Measurements from ENCODE around the gene METTL17. TPM values are rescaled to one million over a fixed set of nuclear protein-coding genes. Genes with fewer than 3 reads are reported as not detected.
A peak's percentile ranks its signal among the peaks of the same experiment; 100 is the strongest.

Gene METTL17
- total RNA-seq, 1 donor from 2014 or later: 63.5 TPM

DNA sequence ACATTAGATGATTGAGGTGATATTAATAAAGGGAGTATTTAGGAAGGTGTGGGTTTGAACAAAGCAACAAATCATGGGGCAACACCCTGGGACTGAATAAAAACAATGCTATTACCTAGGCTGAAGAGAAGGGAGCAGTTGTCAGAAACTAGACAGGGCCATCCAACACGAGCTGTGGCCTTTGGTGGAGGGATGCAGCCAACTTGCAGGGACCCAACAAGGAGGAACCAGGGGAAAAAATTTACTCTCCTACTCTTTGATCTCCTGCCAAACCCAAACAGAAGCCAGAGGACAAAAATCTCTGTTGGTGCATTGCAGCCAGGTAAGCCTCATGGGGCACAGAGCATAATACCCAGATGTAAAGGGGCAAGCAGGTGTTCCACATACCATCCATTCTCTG, 21.4 kb downstream of the METTL17 start:
- DNase-seq (ENCODE audit: low read depth): no peak
- TF ChIP-seq, protein P1, sequence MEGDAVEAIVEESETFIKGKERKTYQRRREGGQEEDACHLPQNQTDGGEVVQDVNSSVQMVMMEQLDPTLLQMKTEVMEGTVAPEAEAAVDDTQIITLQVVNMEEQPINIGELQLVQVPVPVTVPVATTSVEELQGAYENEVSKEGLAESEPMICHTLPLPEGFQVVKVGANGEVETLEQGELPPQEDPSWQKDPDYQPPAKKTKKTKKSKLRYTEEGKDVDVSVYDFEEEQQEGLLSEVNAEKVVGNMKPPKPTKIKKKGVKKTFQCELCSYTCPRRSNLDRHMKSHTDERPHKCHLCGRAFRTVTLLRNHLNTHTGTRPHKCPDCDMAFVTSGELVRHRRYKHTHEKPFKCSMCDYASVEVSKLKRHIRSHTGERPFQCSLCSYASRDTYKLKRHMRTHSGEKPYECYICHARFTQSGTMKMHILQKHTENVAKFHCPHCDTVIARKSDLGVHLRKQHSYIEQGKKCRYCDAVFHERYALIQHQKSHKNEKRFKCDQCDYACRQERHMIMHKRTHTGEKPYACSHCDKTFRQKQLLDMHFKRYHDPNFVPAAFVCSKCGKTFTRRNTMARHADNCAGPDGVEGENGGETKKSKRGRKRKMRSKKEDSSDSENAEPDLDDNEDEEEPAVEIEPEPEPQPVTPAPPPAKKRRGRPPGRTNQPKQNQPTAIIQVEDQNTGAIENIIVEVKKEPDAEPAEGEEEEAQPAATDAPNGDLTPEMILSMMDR (conservative IDR thresholded peaks at IDR 0.05; ENCODE audit: low read depth, low read length): no peak
- no peak overlapping the region for H3K4me3 ChIP-seq (ENCODE audit: low read depth, low read length)

DNA sequence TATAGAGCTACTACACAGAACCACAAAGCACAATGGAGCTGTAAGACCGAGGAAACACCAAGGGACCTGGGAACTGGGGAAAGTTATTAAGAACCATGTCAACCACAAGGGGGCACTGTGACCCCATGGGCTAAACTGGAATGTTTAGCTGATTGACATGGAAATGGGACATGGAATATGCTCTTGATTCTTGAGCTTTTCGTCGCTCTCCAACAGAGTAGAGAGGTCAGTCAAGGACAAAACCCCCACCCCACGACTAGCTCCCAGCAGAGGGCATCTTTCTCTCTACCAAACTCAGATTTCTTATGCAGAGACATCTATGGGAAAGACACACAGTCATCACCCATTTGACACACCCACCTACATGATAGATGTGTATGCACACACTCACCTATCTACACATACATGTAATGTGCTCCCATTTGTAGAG, 25.0 kb downstream of the METTL17 start:
- no peak overlapping the region for H3K4me3 ChIP-seq (ENCODE audit: low read depth, low read length)
- TF ChIP-seq, protein P1 (conservative IDR thresholded peaks at IDR 0.05; ENCODE audit: low read depth, low read length): peak; percentile 95
- peak; percentile 38 for DNase-seq (ENCODE audit: low read depth)

DNA sequence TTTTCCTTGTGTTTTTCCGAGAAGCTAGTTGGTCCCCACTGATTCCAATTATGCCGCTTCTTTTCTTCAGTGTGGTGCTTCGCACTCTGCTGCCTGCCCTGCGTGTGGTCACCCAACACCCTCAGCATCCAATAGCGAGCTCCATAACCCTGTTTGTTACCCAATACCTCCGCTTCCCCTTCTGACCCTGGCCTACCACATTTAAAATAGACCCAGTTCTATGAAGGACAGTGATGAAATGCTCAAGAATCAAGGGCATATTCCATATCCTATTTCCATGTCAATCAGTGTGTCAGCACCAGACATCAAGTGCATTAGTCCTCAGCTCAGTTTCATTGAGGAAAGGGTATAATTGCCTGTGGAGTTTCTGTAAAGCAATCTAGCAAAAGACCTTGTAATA, 25.5 kb downstream of the METTL17 start:
- no peak overlapping the region for H3K4me3 ChIP-seq (ENCODE audit: low read depth, low read length)
- TF ChIP-seq, protein P1 (conservative IDR thresholded peaks at IDR 0.05; ENCODE audit: low read depth, low read length): no peak
- no peak for DNase-seq (ENCODE audit: low read depth)

DNA sequence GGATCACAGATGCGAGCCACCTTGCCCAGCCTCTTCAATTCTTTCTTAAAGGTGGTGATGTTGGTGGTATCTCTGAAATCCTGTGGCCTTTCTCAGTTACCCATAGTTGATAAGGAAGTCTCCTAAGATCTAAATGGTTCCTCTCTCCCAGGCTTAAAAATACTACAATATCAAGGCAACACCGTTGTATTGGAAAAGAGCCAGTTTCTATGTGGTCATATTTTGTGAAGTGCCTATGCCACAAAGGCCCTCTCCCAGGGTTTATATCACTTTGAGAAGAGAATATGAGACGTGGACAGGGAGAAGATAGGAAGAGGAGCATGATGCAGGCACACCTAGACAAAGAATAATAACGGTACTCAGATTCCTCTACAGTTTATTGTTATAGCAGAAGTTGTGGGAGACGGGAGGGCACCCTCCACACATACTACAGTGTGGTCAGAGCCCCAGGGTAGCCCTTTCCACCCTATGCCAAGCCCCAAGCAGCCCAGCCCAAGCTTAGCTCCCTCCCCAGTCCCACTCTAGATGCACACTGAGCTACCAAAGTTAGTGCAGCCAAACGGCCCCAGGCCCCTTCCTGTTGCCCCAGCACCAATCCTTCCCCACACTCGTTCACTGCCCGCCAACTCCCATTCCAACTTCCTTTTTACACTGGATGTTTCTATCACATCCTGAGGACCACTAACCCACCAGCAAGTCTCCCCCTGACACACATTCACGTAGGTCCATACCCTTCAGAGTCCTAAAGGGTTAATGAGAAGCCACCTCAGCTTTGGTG, 26.8 kb downstream of the METTL17 start:
- no peak for DNase-seq (ENCODE audit: low read depth)
- TF ChIP-seq, protein P1 (conservative IDR thresholded peaks at IDR 0.05; ENCODE audit: low read depth, low read length): no peak
- no peak overlapping the region for H3K4me3 ChIP-seq (ENCODE audit: low read depth, low read length)

DNA sequence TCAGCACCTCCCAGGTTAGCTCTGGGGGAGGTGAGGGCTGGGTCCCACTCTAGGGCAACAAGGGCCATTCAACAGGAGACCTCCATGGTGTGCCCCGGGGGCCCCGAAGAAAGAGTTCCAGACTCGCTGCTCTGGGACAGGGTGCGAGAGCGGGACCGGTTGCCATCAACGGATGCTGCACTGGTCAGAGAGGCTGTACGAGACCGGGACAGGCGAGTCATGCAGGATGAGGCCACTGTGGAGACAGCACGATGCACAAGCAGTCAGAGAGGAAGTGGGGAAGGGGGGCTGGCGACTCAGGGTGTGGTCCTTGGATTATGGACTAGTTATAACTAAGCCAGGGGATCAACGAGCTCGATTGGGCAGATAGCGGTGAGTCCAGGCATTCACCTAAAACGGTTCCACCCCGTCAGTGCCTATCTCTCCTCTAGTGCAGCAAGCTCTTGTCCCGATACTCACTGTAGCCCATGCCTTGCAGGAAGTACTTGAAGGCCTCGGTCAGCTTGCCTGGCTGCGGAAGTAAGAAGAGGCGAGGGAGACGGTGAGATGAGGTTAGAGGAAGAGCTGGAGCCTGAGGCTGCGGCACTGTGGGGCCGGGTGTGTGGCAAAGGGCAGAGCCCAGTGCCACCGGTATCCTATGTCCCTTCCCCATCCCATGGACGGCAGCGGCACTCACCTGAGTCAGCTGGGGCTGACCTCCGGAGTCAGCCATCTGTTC, 27.9 kb downstream of the METTL17 start:
- no peak for DNase-seq (ENCODE audit: low read depth)
- H3K4me3 ChIP-seq (ENCODE audit: low read depth, low read length): no peak overlapping the region
- TF ChIP-seq, protein P1 (conservative IDR thresholded peaks at IDR 0.05; ENCODE audit: low read depth, low read length): no peak

DNA sequence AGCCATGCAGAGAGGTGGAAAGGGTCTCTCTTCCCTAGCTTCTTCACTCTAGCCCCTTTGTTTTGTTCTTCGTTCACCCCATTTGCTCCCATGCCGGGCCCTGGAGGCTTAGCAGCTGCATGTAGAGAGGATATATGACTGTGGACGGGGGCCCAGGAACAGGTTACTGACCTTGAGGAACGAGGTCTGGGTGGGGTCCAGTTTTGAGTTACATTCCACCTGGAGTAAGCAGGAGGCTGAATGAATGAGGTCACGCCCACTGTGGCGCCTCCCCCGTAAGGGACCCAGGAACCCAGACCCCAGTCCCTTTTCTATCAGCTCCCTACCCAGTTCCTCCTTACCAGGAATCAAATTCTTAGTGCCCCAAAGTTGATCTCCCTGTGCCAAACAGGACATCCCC, 28.5 kb downstream of the METTL17 start:
- TF ChIP-seq, protein P1 (conservative IDR thresholded peaks at IDR 0.05; ENCODE audit: low read depth, low read length): no peak

More for the DNA sequence above, 28.5 kb downstream of the METTL17 start:
- H3K4me3 ChIP-seq (ENCODE audit: low read depth, low read length): no peak overlapping the region
- no peak for DNase-seq (ENCODE audit: low read depth)
